A673 (cell line): ENCODE measurements around the gene PEX19.

Experiments used
- CTCF ChIP-seq: fragments of 300-800, 200-600 bp; sonication (generic); conservative IDR thresholded peaks from 2 replicates; pipeline ENCODE4 v1.5.1; 2017; ENCODE audit warnings: low read depth, mild to moderate bottlenecking, antibody characterized with exemption, low read length, moderate library complexity, mixed read lengths
- EZH2 ChIP-seq: fragments of 200-600 bp; sonication (generic); IDR thresholded peaks from 2 replicates; pipeline ENCODE4 v1.6.1; 2017; ENCODE audit warnings: borderline replicate concordance, low read depth, mild to moderate bottlenecking, mixed read lengths, antibody characterized with exemption, low read length; ENCODE audit not compliant: poor library complexity, severe bottlenecking

GRCh38 chr1:160282807-160283206, 2.1 kb downstream of the PEX19 start:
- TF ChIP-seq CTCF (no peak), EZH2 (no peak)
